GM13977 (cell line): Measurements from ENCODE around the gene MCF2L.

Experiments
- DNase-seq: peaks from one replicate; pipeline ENCODE4 v3.0.0; 2012; ENCODE audit warnings: low spot score
- in situ Hi-C: fragments of 300-500 bp; cut with MboI; formaldehyde crosslinking; loops from one replicate; pipeline ENCODE4 v1.12.0; 2022; ENCODE audit warnings: low sequenced_read_pairs, low pct_unique_long_range_greater_than_20kb, mixed read lengths, inconsistent platforms; ENCODE audit not compliant: unreplicated experiment
- TF ChIP-seq, protein P1 (sequence below): IDR thresholded peaks from 2 replicates; pipeline ENCODE4 v1.5.1; 2012; ENCODE audit warnings: mild to moderate bottlenecking, control low read depth; ENCODE audit not compliant: insufficient read depth; ENCODE audit errors: extremely low read depth, missing control alignments

The MCF2L gene

DNA sequence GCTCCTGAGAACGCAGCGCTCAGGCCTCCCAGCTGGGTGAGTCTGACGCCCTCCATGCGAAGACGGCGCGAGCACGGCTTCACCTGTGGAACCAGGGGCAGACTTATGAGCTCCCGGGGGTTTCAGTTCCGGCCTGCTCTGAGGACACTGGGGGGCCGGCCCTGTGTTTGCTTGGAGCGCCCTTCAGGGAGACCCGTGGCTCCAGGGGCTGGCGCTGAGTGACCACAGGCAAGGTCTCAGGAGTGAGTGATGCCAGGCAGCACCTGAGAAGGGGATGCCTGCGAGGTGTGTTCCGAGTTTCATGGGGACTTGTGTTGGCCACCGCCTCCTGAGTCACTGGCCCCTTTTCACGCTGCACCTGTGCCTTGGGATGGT, 4.5 kb downstream of the MCF2L start:
- TF ChIP-seq, protein P1, sequence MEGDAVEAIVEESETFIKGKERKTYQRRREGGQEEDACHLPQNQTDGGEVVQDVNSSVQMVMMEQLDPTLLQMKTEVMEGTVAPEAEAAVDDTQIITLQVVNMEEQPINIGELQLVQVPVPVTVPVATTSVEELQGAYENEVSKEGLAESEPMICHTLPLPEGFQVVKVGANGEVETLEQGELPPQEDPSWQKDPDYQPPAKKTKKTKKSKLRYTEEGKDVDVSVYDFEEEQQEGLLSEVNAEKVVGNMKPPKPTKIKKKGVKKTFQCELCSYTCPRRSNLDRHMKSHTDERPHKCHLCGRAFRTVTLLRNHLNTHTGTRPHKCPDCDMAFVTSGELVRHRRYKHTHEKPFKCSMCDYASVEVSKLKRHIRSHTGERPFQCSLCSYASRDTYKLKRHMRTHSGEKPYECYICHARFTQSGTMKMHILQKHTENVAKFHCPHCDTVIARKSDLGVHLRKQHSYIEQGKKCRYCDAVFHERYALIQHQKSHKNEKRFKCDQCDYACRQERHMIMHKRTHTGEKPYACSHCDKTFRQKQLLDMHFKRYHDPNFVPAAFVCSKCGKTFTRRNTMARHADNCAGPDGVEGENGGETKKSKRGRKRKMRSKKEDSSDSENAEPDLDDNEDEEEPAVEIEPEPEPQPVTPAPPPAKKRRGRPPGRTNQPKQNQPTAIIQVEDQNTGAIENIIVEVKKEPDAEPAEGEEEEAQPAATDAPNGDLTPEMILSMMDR = no peak
- in situ Hi-C loops = no loop called here
- no peak for DNase-seq

DNA sequence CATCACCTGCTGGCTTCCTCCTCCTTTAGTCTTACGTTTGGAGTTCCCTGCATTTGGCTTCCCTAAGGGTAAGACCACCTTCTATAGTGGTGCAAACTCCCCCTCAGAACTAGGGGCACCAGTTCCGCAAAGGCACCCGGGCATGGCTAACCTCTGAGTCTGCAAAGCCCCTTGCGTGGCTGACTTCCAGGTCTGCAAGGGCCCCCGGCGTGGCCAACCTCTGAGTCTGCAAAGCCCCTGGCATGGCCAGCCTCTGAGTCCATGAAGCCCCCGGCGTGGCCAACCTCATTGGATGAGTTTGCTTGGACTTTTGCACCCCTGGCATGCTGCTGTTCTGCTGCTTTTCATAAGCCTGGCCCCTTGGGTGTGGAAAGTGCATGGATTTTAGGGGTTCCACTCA, 5.1 kb downstream of the MCF2L start:
- in situ Hi-C loops = no loop called here
- DNase-seq = no peak
- TF ChIP-seq, protein P1 = no peak

DNA sequence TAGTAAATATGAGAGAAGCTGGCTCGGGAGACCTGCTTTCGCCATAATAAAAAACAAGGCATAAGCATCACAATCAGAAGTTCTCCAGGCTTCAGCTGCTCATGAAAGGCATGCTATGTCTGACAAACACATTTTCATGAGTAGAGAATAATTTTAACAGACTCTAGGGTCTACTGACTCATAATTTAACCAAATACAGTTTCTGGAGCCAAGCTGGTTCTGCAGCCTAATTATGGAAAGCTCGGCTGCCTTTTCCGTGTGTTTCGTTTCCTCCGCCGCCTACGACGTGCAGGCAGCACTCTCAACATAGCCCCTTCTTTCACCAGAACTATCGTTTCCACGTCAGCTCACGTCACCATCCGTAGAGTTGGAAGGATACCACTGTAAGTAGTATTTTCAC, 5.7 kb downstream of the MCF2L start:
- no peak for DNase-seq
- in situ Hi-C loops = no loop called here

DNA sequence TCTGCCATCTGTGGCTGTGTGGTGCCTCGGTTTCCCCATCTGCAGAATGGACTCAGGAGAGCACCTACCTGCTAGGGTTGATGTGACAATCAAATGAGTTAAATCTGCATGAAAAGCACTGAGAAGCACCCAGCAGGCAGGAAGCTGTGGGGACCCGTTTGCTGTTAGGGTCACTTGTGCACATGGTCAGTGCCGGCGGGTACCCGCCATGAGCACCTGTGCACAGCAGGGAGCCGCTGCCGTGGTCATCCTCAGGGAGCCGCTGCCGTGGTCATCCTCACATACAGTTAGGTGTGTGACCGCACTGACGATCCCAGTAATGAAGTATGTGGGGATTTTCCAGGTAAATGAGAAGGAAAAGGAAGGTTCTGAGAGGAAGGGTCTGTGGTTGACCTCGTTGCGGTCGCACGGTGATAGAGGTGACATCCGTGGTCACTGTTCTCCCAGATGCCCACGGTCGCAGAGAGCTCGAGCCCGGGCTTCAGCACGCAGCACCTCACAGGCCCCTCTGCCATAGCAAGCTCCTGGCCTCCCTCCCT, 6.5 kb downstream of the MCF2L start:
- TF ChIP-seq, protein P1 = no peak
- DNase-seq = no peak
- in situ Hi-C loops = no loop called here

More for the DNA sequence above, 5.7 kb downstream of the MCF2L start:
- TF ChIP-seq, protein P1 = no peak

DNA sequence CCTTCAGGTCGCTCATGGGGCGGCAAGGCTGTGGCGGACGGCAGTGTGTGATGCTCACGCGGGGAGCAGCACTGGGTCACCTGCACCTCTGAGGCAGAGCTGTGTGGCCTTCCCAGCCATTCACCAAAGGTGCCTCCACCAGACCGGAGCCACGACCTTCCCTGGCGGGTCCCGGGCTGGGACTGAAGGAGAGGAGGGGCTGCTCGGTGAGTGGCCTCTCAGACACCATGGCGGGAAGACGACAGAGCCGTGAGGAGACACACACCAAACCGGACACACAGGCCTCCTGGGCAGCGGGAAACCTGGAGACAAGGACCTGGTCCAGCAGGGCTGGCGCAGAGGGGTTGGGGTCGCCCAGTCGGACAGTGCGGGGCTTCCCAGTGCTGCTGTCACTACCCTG, 7.5 kb downstream of the MCF2L start:
- no peak for DNase-seq
- TF ChIP-seq, protein P1 = no peak
- in situ Hi-C loops = no loop called here

DNA sequence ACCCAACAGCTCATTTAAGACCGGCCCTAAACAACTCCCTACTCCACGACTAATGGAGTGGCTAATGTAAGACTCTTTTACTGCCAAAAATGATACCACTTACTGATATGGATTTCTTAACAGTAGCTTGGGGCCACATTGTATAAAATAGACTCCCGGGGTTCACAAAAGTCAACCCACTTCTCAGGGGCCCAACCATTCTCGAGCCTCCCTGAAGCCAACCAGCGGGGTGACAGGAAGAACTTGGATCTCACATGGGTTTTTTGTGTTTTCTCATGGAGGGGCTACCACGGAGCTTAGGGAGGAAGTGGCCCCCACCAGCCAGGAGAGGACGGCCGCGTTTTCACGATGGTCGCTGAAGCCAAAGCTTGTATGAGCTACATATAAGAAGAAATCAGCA, 8.1 kb downstream of the MCF2L start:
- TF ChIP-seq, protein P1 = no peak
- DNase-seq = no peak
- in situ Hi-C loops = no loop called here

DNA sequence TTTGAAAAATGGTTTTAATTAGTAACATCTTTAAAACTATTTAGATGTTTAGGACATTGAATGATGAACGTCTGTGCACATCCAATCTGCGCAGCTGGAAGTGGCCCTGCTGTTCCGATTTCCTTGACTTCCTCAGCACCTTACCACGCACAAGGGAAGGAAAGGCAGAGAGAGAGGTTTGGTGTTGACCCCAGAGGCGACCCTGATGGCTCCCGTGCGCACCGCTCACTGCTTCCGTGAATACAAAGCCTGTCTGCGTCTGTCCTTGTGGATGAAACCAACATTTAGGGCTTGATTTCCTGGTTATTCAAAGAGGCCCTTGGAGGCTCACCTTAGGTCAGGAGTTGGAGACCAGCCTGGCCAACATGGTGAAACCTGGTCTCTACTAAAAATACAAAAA, 8.5 kb downstream of the MCF2L start:
- TF ChIP-seq, protein P1 = no peak
- in situ Hi-C loops = no loop called here
- DNase-seq = no peak
